Uterus (tissue), 2 donors: ENCODE data around the gene MCEE.
"Not testable (repeated sequence)": the region's sequence is repeated elsewhere in the genome, so short reads cannot be mapped to it uniquely, and the experiment has no call there.

Experiments used
- CTCF ChIP-seq, 4 experiments: fragments of 200-600 bp in 2 of 4; fragments of 450-650 bp in 2 of 4; sonication (generic) in 2 of 4; IDR thresholded peaks; one replicate each; pipeline ENCODE4 v1.5.1; 2016 to 2019; ENCODE audit warnings: antibody characterized with exemption in 4 of 4, mild to moderate bottlenecking in 2 of 4, moderate library complexity in 1 of 4
- POLR2A ChIP-seq, 2 donors: fragments of 450-650 bp; IDR thresholded peaks; one replicate each; pipeline ENCODE4 v1.6.1; 2016; ENCODE audit warnings: antibody characterized with exemption in 2 of 2, mild to moderate bottlenecking in 1 of 2, moderate library complexity in 1 of 2

- not testable (repeated sequence) for TF ChIP-seq CTCF, POLR2A (IDR thresholded peaks at IDR 0.05)
These were observed 46.2 kb downstream of the MCEE start for GRCh38 chr2:71083752-71084312.
